ENCODE measurements around the gene GRID1.

DNA sequence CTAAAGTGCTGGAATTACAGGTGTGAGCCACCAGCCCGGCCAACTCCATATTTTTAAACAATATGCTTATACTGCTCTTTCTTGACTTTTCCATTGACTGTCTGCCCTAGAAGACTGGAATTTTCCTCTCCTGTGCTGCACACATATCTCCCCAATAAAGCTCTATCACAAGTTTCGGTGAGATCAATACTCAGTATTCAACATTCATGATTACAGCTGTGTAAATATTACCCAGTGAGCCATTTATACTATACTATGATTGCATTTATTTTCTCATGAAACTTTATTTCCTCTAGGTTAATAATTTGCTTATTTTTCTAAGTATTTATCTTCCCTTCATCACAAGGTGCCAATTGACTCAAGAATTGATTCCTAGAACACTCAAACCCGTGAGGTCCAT, 48.5 kb upstream of the GRID1 start:
- no peak for TF ChIP-seq ZNF121 (CRISPR knock-in tag; IDR thresholded peaks at IDR 0.05)
- TF ChIP-seq, protein P1, sequence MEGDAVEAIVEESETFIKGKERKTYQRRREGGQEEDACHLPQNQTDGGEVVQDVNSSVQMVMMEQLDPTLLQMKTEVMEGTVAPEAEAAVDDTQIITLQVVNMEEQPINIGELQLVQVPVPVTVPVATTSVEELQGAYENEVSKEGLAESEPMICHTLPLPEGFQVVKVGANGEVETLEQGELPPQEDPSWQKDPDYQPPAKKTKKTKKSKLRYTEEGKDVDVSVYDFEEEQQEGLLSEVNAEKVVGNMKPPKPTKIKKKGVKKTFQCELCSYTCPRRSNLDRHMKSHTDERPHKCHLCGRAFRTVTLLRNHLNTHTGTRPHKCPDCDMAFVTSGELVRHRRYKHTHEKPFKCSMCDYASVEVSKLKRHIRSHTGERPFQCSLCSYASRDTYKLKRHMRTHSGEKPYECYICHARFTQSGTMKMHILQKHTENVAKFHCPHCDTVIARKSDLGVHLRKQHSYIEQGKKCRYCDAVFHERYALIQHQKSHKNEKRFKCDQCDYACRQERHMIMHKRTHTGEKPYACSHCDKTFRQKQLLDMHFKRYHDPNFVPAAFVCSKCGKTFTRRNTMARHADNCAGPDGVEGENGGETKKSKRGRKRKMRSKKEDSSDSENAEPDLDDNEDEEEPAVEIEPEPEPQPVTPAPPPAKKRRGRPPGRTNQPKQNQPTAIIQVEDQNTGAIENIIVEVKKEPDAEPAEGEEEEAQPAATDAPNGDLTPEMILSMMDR (IDR thresholded peaks at IDR 0.05): no peak
- no peak for TF ChIP-seq ATF3 (CRISPR knock-in tag; conservative IDR thresholded peaks at IDR 0.05)
- TF ChIP-seq, protein P2, sequence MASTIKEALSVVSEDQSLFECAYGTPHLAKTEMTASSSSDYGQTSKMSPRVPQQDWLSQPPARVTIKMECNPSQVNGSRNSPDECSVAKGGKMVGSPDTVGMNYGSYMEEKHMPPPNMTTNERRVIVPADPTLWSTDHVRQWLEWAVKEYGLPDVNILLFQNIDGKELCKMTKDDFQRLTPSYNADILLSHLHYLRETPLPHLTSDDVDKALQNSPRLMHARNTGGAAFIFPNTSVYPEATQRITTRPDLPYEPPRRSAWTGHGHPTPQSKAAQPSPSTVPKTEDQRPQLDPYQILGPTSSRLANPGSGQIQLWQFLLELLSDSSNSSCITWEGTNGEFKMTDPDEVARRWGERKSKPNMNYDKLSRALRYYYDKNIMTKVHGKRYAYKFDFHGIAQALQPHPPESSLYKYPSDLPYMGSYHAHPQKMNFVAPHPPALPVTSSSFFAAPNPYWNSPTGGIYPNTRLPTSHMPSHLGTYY (CRISPR knock-in tag; IDR thresholded peaks at IDR 0.05): no peak
- TF ChIP-seq, protein P3, sequence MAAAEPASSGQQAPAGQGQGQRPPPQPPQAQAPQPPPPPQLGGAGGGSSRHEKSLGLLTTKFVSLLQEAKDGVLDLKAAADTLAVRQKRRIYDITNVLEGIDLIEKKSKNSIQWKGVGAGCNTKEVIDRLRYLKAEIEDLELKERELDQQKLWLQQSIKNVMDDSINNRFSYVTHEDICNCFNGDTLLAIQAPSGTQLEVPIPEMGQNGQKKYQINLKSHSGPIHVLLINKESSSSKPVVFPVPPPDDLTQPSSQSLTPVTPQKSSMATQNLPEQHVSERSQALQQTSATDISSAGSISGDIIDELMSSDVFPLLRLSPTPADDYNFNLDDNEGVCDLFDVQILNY (CRISPR knock-in tag; IDR thresholded peaks at IDR 0.05): no peak

Data from WTC11 (cell line).